Measurements from ENCODE around the gene TRIM28.
"Not testable (repeated sequence)": the region's sequence is repeated elsewhere in the genome, so short reads cannot be mapped to it uniquely, and the experiment has no call there.

TRIM28 gene

DNA sequence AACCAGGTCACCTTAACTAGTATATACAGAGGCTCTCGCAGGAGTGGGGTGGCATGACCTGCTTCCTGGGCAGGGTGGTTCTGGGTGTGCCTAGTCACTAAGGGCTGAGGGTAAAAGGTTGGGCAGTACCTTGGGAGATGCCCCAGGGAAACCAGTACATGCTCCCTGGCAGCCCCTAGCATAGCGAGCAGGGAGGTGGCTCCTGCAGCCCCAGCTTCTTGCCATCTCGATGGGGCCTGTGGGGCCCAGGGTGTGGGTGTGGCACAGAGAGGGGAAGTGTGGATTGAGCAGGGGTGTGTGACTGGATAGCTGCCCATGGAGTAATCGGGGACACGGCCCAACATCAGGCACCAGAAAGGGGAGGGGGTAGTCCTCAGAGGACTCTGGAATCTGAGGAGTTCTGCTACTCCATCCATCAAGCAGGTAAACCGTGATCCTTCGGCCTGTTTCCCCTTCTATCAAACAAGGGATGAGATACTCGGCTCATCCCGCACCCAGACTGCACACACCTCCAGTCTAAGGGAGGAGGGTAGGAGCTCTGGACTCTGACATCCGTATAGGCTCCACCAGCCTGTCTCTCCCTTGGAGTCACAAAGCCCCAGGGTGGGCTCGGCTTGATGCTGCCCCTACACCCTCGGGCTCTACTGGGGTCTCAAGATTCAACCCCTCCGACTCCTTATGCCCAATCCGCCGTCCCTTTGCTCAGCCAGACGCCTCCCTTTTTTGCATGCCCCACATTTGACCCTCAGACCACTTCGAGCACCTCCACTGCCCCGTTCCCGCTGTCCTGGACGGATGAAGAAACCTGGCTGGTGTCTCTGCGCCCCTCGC lies 25.4 kb upstream of the TRIM28 start:
- H3K4me3 ChIP-seq (ENCODE audit: low read depth, low read length), result peak overlapping the region; percentile 84
- no peak for DNase-seq (ENCODE audit: low read depth)

DNA sequence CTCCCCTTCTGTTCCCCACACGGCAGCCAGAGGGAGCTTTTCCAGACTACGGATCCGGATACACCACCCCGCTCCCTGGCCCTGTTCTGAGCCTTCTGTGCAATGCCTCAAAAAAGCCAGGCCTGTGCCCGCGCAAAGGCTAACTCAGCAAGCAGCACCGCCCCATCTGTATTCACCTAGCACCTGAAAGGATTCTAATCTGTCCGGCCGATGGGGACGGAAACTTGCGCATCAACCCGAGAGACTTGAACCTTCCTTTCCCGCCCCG lies 24.8 kb upstream of the TRIM28 start:
- DNase-seq (ENCODE audit: low read depth), result peak; percentile 31
- H3K4me3 ChIP-seq (ENCODE audit: low read depth, low read length), result peak overlapping the region; percentile 84

DNA sequence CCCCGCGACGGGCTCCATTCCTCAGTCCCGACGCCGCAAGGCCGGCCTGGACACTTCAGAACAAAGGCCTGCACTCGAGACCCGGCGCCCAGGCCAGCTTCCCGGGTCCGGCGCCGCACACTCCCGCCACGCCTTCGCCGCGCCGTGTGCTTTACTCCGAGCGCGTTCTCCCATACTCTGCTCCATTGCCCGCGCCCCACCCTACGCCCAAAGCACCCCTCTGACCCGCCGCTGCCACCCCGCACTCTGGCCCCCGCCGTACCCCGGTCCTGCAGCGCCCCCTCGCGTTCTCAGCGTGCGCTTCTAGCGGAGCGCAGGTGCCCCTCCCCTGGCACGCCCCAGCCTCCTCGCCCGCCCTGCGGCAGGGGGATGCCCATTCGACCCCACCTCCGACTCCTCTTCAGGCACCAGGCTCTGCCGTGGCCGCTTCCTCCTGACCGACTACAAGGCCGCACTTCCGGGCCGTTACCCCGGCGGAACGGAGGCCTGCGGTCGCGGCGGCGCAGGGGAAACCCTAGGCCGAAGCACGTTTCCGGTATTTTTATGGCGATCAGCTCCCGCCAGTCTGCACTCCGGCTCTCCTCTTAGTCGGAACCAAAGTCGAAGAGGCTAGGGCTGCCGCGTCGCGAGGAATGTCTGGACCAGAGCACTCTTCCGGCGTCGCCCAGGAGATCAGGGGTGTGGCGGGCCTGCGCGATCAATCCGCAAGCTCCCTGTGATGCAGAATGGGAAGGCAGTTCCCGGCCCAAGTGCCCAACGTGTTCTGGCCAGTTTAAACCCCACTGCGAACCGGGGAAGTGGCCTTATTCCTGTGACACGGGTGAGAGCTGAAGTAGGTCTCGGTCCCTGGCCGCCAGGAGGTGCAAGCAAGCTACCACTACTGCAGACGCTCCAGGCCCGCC lies 24.3 kb upstream of the TRIM28 start, which contains the start of gene ZBTB45:
Gene ZBTB45 (minus strand): TSS at position 456 of the 902 bp plus-strand sequence. CDS start 2,137 bp downstream, outside the sequence.
- DNase-seq (ENCODE audit: low read depth), result peak; percentile 87
- H3K4me3 ChIP-seq (ENCODE audit: low read depth, low read length), result peak within 1 kb of the TSS; percentile 84

DNA sequence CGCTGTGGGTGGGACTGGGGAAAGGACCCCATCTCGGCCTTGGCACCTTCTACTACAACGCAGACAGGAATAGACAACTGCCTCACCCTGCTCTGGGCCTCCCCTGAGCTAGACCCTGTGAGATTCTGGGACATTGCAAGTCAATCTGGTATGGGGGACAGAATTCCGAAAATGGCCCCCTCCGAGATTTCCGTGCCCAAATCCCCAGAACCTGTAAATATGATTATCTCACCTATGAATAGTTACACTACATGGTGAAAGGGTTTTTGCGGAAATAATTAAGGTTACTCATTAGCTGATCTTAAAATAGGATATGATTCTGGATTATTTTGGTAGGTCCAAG lies 23.6 kb upstream of the TRIM28 start:
- DNase-seq (ENCODE audit: low read depth), result no peak
- H3K4me3 ChIP-seq (ENCODE audit: low read depth, low read length), result peak overlapping the region; percentile 84

DNA sequence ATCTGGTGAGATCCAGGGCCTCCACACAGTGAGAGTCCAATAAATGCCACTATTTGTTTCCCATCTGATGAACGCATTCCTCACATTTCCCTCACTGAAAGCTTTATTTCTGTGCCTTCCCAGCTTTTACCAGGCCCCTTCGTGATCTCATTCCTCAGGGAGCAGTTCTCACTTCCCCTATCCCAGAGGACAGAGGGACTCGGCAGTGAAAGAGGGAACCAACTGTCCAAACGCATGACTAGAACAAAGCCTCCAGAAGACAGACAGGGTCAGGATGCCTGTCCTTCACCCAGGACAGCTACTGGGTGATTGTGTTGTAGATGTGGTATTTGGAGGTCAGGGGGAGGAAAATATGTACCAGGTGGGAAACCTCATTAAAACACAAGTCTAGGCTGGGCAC lies 22.2 kb upstream of the TRIM28 start:
- DNase-seq (ENCODE audit: low read depth), result no peak
- H3K4me3 ChIP-seq (ENCODE audit: low read depth, low read length), result no peak overlapping the region

DNA sequence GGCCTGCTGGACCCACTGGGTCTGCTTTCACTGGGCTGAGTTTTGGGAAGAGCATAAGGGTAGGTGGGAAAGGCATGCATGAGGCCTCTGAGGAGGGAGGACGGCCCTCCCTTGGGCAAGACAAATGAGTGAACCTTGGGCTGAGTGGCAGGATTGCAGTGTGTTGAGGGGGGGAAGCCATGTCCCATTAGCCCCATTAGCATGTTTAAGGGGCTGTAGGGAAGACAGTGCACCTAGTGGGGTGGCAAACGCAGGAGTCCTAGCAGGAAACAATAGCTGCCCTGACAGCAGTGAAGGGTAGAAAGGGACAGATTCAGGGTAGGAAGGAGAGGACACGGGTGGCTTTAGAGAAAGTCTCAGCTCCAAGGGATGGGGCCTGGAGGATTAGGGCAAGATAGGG lies 21.2 kb upstream of the TRIM28 start:
- H3K4me3 ChIP-seq (ENCODE audit: low read depth, low read length), result no peak overlapping the region
- no peak for DNase-seq (ENCODE audit: low read depth)

DNA sequence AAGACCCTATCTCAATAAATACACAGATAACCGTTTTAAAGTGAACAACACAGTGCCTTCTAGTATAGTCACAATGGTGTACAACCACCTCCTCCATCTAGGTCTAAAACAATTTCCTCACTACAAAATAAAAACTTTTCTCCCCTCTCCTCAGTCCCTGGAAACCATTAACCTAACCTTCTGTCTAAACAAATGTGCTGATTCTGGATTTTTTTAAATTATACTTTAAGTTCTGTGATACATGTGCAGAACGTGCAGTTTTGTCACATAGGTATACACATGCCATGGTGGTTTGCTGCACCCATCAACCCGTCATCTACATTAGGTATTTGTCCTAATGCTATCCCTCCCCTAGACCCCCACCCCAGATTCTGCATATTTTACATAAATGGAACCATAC lies 14.5 kb upstream of the TRIM28 start:
- no peak for DNase-seq (ENCODE audit: low read depth)
- H3K4me3 ChIP-seq (ENCODE audit: low read depth, low read length), result no peak overlapping the region

DNA sequence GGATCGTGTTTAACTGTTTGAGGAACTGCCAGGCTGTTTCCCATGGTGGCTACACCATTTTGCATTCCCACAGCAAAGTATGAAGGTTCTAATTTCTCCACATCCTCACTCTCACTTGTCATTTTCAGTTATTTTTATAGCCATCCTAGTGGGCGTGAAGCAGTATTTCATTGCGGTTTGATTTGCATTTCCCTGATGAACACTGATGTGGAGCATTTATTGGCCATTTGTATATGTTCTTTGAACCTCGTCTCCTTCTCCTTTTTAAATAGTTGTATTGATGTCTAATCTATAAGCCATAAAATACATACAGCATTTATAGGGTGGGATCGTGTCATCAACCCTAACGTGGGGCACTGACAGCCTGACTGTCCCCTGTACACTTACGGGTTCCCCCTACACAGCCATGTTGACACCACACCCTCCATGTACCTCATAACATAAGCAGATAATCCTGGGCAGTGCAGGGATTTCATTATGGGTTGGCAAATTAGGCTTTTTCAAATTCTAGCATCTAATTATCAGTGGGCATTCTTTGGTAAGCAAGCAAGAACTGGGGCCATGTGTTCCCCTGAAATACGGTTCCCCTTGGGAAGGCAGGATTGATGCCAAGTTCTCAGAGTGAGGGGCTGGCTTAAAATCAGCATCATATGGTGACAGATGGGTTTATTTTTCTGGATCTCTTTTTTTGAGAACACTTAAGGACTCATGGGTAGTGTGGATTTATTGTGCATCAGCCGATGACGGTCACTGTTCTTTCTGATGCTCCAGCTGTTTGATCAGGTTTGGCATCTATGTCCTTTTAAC lies 12.6 kb upstream of the TRIM28 start:
- H3K4me3 ChIP-seq (ENCODE audit: low read depth, low read length), result no peak overlapping the region
- DNase-seq (ENCODE audit: low read depth), result no peak

DNA sequence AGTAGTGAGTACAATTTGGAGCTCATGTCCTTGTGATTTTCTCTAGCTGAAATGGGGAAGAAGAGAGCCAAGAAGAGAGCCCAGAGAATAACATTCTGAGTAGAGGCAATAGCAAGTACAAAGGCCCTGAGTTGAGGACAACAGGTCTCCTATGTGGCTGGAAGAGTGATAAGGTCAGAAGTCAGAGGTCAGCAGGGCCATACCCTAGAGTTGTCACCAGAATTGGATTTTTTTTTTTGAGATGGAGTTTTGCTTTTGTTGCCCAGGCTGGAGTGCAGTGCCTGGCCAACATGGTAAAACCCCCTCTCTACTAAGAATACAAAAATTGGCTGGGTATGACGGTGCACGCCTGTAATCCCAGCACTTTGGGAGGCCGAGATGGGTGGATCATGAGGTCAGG lies 8.0 kb upstream of the TRIM28 start:
- no peak for DNase-seq (ENCODE audit: low read depth)
- H3K4me3 ChIP-seq (ENCODE audit: low read depth, low read length), result no peak overlapping the region

DNA sequence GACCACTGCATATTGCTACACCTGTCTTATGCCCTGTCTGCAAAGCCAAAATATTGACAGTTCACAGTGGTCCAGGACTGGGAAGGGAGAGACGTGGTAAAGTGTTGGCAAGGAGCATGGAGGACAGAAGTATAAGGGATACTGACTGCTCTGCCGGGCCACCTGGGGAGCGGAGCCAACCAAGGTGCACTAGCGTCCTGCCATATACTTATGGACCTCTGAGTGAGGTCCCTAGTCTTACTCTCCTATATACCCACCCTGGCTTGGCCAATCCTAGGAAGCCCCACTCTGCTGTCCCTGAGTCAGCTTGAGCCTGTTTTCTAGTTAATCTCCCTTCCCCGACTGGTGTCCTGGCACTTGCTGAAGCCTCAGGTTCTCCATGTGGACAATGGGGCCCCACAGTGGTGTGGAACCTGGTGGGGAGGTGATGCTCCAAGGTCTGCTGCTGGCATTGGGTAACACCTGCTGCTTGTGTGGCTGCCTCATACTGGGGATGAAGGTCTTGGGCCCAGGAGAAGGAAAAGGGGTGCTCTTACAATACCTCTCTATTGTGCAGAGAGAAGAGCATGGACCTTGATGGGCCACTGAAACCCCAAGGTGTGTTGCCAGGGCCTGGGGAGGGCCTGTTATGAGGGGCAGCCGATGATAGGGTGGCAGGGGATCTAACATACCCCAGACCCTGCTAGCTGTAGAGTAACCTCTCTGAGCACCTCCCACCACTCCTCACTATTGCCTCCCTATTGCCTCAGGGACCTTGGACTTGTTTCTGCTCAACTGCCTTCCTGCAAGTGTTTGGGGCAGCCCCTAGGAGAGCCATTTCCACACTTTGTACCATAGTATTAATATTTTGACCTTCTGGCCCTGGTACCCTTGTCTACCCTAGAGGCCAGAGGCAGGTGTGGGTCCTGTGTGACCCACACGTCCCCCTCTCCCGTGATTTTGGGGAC lies 6.7 kb upstream of the TRIM28 start:
- no peak for DNase-seq (ENCODE audit: low read depth)
- H3K4me3 ChIP-seq (ENCODE audit: low read depth, low read length), result no peak overlapping the region

DNA sequence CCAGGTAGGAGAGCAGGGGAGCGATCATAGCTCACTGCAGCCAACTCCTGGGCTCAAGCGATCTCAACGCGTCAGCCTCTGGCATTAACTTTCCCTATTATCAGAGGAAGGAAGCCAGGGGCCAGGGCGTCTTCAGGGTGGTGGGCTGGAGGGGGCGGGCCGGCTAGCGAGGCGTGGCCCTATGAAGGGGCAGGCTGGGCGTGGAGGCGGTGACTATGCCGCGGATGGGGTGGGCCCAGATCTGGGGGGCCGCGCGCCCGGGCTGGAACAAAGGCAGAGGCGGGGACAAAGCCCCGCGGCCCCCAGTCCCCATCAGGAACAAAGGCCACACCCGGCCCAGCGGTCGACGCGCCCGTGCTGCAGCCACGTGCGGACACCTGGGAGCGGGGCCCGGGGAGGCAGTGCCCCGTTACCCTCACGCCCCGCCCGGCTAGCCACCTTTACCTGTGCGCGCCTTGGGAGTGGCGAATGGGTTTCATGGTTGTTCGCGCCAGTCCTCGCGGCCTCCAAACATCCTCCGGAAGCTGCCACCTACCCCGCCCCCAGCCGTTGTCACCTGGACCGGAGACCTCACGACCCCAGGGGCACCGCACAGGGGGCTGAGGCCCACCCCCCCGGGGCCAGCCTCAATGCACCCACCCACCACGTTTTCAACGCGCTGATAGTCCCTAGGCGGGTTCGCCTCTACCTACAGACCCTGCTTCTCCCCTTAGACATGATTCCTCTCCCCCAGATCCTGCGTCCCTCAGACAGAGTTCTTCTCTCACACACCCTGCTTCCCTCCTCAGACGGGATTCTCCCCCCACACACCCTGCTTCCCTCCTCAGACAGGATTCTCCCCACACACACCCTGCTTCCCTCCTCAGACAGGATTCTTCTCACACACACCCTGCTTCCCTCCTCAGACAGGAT lies 5.4 kb upstream of the TRIM28 start:
- DNase-seq (ENCODE audit: low read depth), result no peak
- peak overlapping the region; percentile 39 for H3K4me3 ChIP-seq (ENCODE audit: low read depth, low read length)

DNA sequence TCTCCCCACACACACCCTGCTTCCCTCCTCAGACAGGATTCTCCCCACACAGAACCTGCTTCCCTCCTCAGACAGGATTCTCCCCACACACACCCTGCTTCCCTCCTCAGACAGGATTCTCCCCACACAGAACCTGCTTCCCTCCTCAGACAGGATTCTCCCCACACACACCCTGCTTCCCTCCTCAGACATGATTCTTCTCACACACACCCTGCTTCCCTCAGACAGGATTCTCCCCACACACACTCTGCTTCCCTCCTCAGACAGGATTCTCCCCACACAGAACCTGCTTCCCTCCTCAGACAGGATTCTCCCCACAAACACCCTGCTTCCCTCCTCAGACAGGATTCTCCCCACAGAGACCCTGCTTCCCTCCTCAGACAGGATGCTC lies 4.7 kb upstream of the TRIM28 start:
- DNase-seq (ENCODE audit: low read depth); H3K4me3 ChIP-seq (ENCODE audit: low read depth, low read length): not testable (repeated sequence)

DNA sequence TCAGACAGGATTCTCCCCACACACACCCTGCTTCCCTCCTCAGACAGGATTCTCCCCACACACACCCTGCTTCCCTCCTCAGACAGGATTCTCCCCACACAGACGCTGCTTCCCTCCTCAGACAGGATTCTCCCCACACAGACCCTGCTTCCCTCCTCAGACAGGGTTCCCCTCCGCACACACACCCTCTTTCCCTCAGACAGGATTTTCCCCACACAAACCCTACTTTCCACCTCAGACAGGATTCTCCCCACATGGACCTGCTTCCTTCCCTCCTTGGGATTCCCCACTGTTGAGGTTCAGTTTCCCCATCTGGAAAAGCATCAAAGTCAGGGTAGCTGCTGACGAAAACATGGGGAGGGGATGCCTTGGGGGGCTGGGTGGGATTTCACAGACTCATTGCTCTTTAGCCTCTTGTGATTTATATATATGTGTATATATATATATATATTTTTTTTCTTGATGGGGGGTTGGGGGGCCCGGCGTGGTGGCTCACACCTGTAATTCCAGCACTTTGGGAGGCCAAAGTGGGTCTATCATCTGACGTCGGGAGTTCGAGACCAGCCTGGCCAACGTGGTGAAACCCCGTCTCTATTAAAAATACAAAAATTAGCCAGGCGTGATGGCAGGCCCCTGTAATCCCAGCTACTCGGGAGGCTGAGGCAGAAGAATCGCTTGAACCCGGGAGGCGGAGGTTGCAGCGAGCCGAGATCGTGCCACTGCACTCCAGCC lies 1.1 kb upstream of the TRIM28 start:
- not testable (repeated sequence) for H3K4me3 ChIP-seq (ENCODE audit: low read depth, low read length); DNase-seq (ENCODE audit: low read depth)

DNA sequence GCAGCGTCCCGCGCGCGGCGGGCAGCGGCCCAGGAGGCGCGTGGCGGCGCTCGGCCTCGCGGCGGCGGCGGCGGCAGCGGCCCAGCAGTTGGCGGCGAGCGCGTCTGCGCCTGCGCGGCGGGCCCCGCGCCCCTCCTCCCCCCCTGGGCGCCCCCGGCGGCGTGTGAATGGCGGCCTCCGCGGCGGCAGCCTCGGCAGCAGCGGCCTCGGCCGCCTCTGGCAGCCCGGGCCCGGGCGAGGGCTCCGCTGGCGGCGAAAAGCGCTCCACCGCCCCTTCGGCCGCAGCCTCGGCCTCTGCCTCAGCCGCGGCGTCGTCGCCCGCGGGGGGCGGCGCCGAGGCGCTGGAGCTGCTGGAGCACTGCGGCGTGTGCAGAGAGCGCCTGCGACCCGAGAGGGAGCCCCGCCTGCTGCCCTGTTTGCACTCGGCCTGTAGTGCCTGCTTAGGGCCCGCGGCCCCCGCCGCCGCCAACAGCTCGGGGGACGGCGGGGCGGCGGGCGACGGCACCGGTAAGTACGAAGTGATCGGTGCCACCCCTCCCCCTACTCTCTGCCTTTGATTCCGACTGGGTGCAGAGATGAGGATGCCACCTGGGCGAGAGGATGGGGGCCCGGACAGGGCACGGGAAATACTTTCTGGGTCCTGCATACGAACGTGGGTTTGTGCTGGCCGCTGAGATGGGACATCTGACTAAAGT lies 874 bp downstream of the TRIM28 start:
- peak overlapping the region; percentile 96 for H3K4me3 ChIP-seq (ENCODE audit: low read depth, low read length)
- DNase-seq (ENCODE audit: low read depth), result no peak

DNA sequence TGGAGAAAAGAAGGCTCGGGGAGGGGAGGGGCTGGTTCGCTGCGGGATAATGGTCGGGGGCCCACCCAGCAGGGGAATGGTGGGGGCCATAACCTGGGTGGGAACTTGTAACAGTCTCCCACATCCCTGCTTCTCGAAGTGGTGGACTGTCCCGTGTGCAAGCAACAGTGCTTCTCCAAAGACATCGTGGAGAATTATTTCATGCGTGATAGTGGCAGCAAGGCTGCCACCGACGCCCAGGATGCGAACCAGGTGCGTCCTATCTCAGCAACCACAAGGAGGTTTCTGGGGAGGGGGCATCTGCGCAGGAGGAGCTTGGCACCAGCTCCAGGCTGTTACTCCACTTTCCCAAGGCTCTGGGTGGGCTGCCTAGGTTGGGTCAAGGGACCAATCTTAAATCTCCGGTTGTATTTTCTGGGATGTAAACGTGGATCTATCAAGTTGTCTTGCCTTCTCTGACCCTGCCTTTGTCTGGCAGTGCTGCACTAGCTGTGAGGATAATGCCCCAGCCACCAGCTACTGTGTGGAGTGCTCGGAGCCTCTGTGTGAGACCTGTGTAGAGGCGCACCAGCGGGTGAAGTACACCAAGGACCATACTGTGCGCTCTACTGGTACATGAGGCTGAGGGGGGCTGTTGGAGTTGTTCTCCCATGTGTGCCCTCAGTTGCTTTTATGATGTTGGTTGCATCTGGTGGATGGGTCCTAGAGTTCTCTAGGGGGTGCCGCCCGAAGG lies 1.6 kb downstream of the TRIM28 start:
- peak overlapping the region; percentile 96 for H3K4me3 ChIP-seq (ENCODE audit: low read depth, low read length)
- DNase-seq (ENCODE audit: low read depth), result no peak

DNA sequence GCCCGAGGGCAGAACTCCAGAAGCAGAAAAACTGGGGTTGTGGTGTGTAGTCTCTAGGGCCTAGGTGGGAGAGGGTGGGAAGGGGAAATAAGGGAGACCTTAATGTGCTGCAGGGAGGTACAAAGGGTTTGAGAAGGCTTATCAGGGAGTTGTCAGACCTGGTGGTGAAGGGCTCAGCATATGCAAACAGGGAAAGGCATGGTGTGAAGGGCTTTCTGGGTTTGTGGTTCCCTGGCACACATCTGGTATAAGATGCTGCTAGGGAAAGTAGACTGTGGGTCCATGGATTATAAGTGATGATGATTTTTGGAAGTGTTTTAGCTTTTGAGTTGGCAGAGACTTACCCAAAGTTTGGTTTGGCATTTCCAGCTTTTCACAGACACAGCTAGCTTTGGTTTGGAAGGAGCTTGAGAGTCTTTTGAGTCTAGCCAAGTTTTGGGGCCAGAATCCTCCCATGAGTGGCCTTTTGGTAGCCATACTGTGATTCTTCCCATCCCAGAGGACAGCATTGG lies 2.2 kb downstream of the TRIM28 start:
- DNase-seq (ENCODE audit: low read depth), result no peak
- peak overlapping the region; percentile 96 for H3K4me3 ChIP-seq (ENCODE audit: low read depth, low read length)
